HG02884 (cell line): ENCODE data around the gene ANGPTL7.
"Not testable (repeated sequence)": the region's sequence is repeated elsewhere in the genome, so short reads cannot be mapped to it uniquely, and the experiment has no call there.

Experiments
- ATAC-seq: cut with Tn5 transposase; IDR thresholded peaks from one replicate; pipeline ENCODE4 v1.9.1; 2021; ENCODE audit warnings: mild to moderate bottlenecking, moderate library complexity; ENCODE audit not compliant: unreplicated experiment

The ANGPTL7 gene

GRCh38 chr1:11188858-11189451, at the start of gene ANGPTL7:
TSS of gene ANGPTL7 (plus strand) at chr1:11189355. CDS start at chr1:11189580, 225 bp downstream.
- ATAC-seq: no peak

GRCh38 chr1:11142618-11143391, 46.4 kb upstream of the ANGPTL7 start:
- ATAC-seq: no peak

GRCh38 chr1:11143401-11143800, 45.8 kb upstream of the ANGPTL7 start:
- no peak for ATAC-seq

- ATAC-seq: no peak
Measured at GRCh38 chr1:11143907-11144306, 45.2 kb upstream of the ANGPTL7 start.

- ATAC-seq: no peak
Measured at GRCh38 chr1:11144570-11145256, 44.4 kb upstream of the ANGPTL7 start.

GRCh38 chr1:11145741-11146140, 43.4 kb upstream of the ANGPTL7 start:
- ATAC-seq: no peak

GRCh38 chr1:11147197-11147770, 41.9 kb upstream of the ANGPTL7 start:
- ATAC-seq: no peak

GRCh38 chr1:11150326-11150725, 38.8 kb upstream of the ANGPTL7 start:
- ATAC-seq: no peak

- no peak for ATAC-seq
Measured at GRCh38 chr1:11151114-11151513, 38.0 kb upstream of the ANGPTL7 start.

GRCh38 chr1:11151826-11152612, 37.1 kb upstream of the ANGPTL7 start:
- no peak for ATAC-seq

- ATAC-seq: no peak
Measured at GRCh38 chr1:11152755-11153154, 36.4 kb upstream of the ANGPTL7 start.

GRCh38 chr1:11153184-11153583, 36.0 kb upstream of the ANGPTL7 start:
- ATAC-seq: no peak

GRCh38 chr1:11156441-11156840, 32.7 kb upstream of the ANGPTL7 start:
- ATAC-seq: no peak

- ATAC-seq: no peak
Measured at GRCh38 chr1:11156963-11157362, 32.2 kb upstream of the ANGPTL7 start.

- ATAC-seq: no peak
Measured at GRCh38 chr1:11157394-11157793, 31.8 kb upstream of the ANGPTL7 start.

- no peak for ATAC-seq
Measured at GRCh38 chr1:11157867-11158266, 31.3 kb upstream of the ANGPTL7 start.

- no peak for ATAC-seq
Measured at GRCh38 chr1:11158291-11158690, 30.9 kb upstream of the ANGPTL7 start.

GRCh38 chr1:11158720-11159321, 30.3 kb upstream of the ANGPTL7 start:
- no peak for ATAC-seq

GRCh38 chr1:11162752-11163151, 26.4 kb upstream of the ANGPTL7 start:
- not testable (repeated sequence) for ATAC-seq

- not testable (repeated sequence) for ATAC-seq
Measured at GRCh38 chr1:11166744-11167143, 22.4 kb upstream of the ANGPTL7 start.
